HCT116 (cell line): ENCODE results near the gene INHBE. TPM values are rescaled to one million over a fixed set of nuclear protein-coding genes. Genes with fewer than 3 reads are reported as not detected.

ENCODE experiments used
- ATAC-seq: fragments of 200-7000 bp; cut with Tn5 transposase; 2 replicates; pipeline ENCODE4 v1.9.1; 2020; ENCODE audit warnings: mild to moderate bottlenecking, moderate library complexity
- BruUV-seq: library from RNA; stranded (reverse); fragments of 400-500 nt; replicated peaks from 2 replicates; lab custom pipeline; 2021; lab: Mats Ljungman, UMichigan
- CTCF ChIA-PET: fragments of 300-600 bp; sonication (Branson Sonifier 250); formaldehyde crosslinking; loops from one replicate; lab custom pipeline; 2021; ENCODE audit warnings: antibody characterized with exemption; lab: Charles Lee
- POLR2A ChIA-PET: fragments of 300-600, 350-600 bp; sonication (Branson Sonifier 250); formaldehyde crosslinking; loops from one replicate; lab custom pipeline; 2021; ENCODE audit warnings: antibody characterized with exemption; lab: Charles Lee
- RAD21 ChIA-PET, 2 experiments: fragments of 300-600 bp; sonication (Branson Sonifier 250); formaldehyde crosslinking; loops; one replicate each; lab custom pipeline; 2023; ENCODE audit warnings: low total read pairs in 2 of 2; ENCODE audit not compliant: uncharacterized antibody in 2 of 2, unreplicated experiment in 2 of 2, low non-redundant PET in 1 of 2; lab: Charles Lee
- DNase-seq: peaks from one replicate; pipeline ENCODE4 v3.0.0-alpha.2; 2010; ENCODE audit warnings: low read depth, low spot score
- H2AFZ ChIP-seq: fragments of 200-600 bp; shearing (Covaris generic), sonication (generic); 2 replicates; pipeline ENCODE4 v1.6.1; 2017; ENCODE audit warnings: low read depth, mixed run types, mixed read lengths, antibody characterized with exemption, low read length; ENCODE audit not compliant: poor library complexity, severe bottlenecking
- H3K27ac ChIP-seq: 2 replicates; pipeline ENCODE4 v1.5.1; 2012; ENCODE audit warnings: low read depth, low read length
- H3K27me3 ChIP-seq: fragments of 200-600 bp; sonication (generic); 2 replicates; pipeline ENCODE4 v1.6.1; 2016; ENCODE audit warnings: mixed run types, low read length, mixed read lengths; ENCODE audit not compliant: insufficient read depth
- H3K36me3 ChIP-seq, 2 experiments: fragments of 200-500 bp in 1 of 2; fragments of 200-600 bp in 1 of 2; sonication (Bioruptor generic) in 1 of 2; sonication (generic) in 1 of 2; 2 replicates each; pipeline versions ENCODE4 v1.5.1 to v1.6.1; 2014 to 2016; ENCODE audit warnings: low read length in 2 of 2, inconsistent platforms in 1 of 2, mixed read lengths in 1 of 2, mixed run types in 1 of 2; ENCODE audit not compliant: insufficient read depth in 2 of 2, control insufficient read depth in 1 of 2
- H3K4me1 ChIP-seq, 2 experiments: fragments of 200-600 bp in 1 of 2; sonication (generic) in 1 of 2; 2 replicates each; pipeline versions ENCODE4 v1.5.1 to v1.6.1; 2012 to 2017; ENCODE audit warnings: low read length in 2 of 2, inconsistent platforms in 1 of 2, mild to moderate bottlenecking in 1 of 2, mixed read lengths in 1 of 2, mixed run types in 1 of 2, moderate library complexity in 1 of 2; ENCODE audit not compliant: insufficient read depth in 2 of 2, control insufficient read depth in 1 of 2
- H3K4me2 ChIP-seq: fragments of 200-600 bp; sonication (generic); 2 replicates; pipeline ENCODE4 v1.6.1; 2017; ENCODE audit warnings: mixed run types, low read length, mixed read lengths
- H3K4me3 ChIP-seq, 2 experiments: fragments of 200-600 bp in 1 of 2; sonication (generic) in 1 of 2; replicated peaks in 1 of 2; 2 replicates each; pipeline ENCODE4 v1.5.1; 2011 to 2016; ENCODE audit warnings: low read length in 2 of 2, control low read depth in 1 of 2, low read depth in 1 of 2, mild to moderate bottlenecking in 1 of 2, mixed read lengths in 1 of 2, mixed run types in 1 of 2
- H3K79me2 ChIP-seq: fragments of 200-600 bp; sonication (generic); 2 replicates; pipeline ENCODE4 v1.6.1; 2017; ENCODE audit warnings: mild to moderate bottlenecking, mixed run types, low read length, moderate library complexity, mixed read lengths; ENCODE audit not compliant: insufficient read depth
- H3K9ac ChIP-seq: fragments of 200-600 bp; sonication (generic); 2 replicates; pipeline ENCODE4 v1.6.1; 2016; ENCODE audit warnings: low read length, mixed read lengths
- H3K9me2 ChIP-seq: fragments of 200-600 bp; sonication (generic), shearing (Covaris generic); 2 replicates; pipeline ENCODE4 v1.6.1; 2017; ENCODE audit warnings: mixed run types, mild to moderate bottlenecking, moderate library complexity; ENCODE audit not compliant: insufficient read depth
- H3K9me3 ChIP-seq, 2 experiments: fragments of 200-500 bp in 1 of 2; fragments of 200-600 bp in 1 of 2; sonication (Bioruptor generic) in 1 of 2; sonication (generic) in 1 of 2; 2 replicates each; pipeline ENCODE4 v1.6.1; 2014 to 2017; ENCODE audit warnings: low read length in 2 of 2, mixed read lengths in 2 of 2, inconsistent platforms in 1 of 2, low read depth in 1 of 2, mild to moderate bottlenecking in 1 of 2, mixed run types in 1 of 2, moderate library complexity in 1 of 2; ENCODE audit not compliant: control insufficient read depth in 1 of 2, insufficient read depth in 1 of 2
- H4K20me1 ChIP-seq: fragments of 200-600 bp; sonication (generic), shearing (Covaris generic); 2 replicates; pipeline ENCODE4 v1.6.1; 2017; ENCODE audit warnings: mixed run types, mild to moderate bottlenecking, moderate library complexity; ENCODE audit not compliant: insufficient read depth
- CTCF ChIP-seq, 3 experiments: fragments of 200-600 bp in 1 of 3; sonication (generic) in 1 of 3; IDR thresholded peaks in 2 of 3; conservative IDR thresholded peaks in 1 of 3; 2 replicates each; pipeline ENCODE4 v1.5.1; 2012 to 2017; ENCODE audit warnings: low read depth in 2 of 3, low read length in 2 of 3, antibody characterized with exemption in 1 of 3, borderline replicate concordance in 1 of 3, control low read depth in 1 of 3, mild to moderate bottlenecking in 1 of 3, mixed read lengths in 1 of 3, mixed run types in 1 of 3, moderate library complexity in 1 of 3; ENCODE audit not compliant: insufficient read depth in 1 of 3
- EZH2 ChIP-seq: fragments of 200-600 bp; sonication (generic); IDR thresholded peaks from 2 replicates; pipeline ENCODE4 v1.6.1; 2017; ENCODE audit warnings: antibody characterized with exemption, mixed run types
- JUND ChIP-seq: IDR thresholded peaks from 2 replicates; pipeline ENCODE4 v1.6.1; 2012
- POLR2A ChIP-seq: IDR thresholded peaks from 2 replicates; pipeline ENCODE4 v1.7.0; 2011; ENCODE audit warnings: borderline replicate concordance; ENCODE audit not compliant: insufficient read depth, insufficient read length; ENCODE audit errors: extremely low read depth
- POLR2AphosphoS5 ChIP-seq: IDR thresholded peaks from 2 replicates; pipeline ENCODE4 v1.6.1; 2011; ENCODE audit warnings: mild to moderate bottlenecking, low read depth, low read length, moderate library complexity
- RAD21 ChIP-seq: IDR thresholded peaks from 2 replicates; pipeline ENCODE4 v1.6.1; 2012; ENCODE audit warnings: low read depth, mild to moderate bottlenecking
- SIN3A ChIP-seq: IDR thresholded peaks from 2 replicates; pipeline ENCODE4 v1.6.1; 2012; ENCODE audit warnings: low read depth
- TCF7L2 ChIP-seq: IDR thresholded peaks from 2 replicates; pipeline ENCODE4 v1.7.0; 2011; ENCODE audit warnings: borderline replicate concordance, inconsistent platforms; ENCODE audit not compliant: insufficient read depth, insufficient read length; ENCODE audit errors: extremely low read depth
- ZFX ChIP-seq: fragments of 450-650 bp; IDR thresholded peaks from 2 replicates; pipeline ENCODE4 v1.6.1; 2017
- ZNF274 ChIP-seq: fragments of 200-500 bp; sonication (Bioruptor generic); IDR thresholded peaks from 2 replicates; pipeline ENCODE4 v1.6.1; 2014; ENCODE audit warnings: mild to moderate bottlenecking, low read depth, low read length, inconsistent platforms
- intact Hi-C: fragments of 100-400 bp; cut with micrococcal nuclease; formaldehyde crosslinking; loops from 2 replicates; pipeline ENCODE4 v1.10.0; 2022
- total RNA-seq: library from RNA; stranded (reverse); gene quantifications from one replicate; pipeline ENCODE4 v1.2.1, GENCODE V29; 2021; ENCODE audit not compliant: unreplicated experiment
- TF ChIP-seq, protein P1 (sequence below): IDR thresholded peaks from 2 replicates; pipeline ENCODE4 v1.6.1; 2012

The INHBE gene
- total RNA-seq, 1 experiment from 2014 or later = 0.89 TPM

GRCh38 chr12:57485695-57486094 lies 30.6 kb downstream of the INHBE start (continued):
- TF ChIP-seq CTCF (IDR thresholded peaks at IDR 0.05 in 2 of 3, conservative IDR thresholded peaks at IDR 0.05 in 1 of 3; ENCODE audit: borderline replicate concordance in 1 of 3, insufficient read depth in 1 of 3, low read depth in 2 of 3, low read length in 2 of 3) (no peak), RAD21 (no peak), POLR2AphosphoS5 (no peak), JUND (no peak), TCF7L2 (no peak), ZNF274 (no peak), EZH2 (no peak), ZFX (no peak), POLR2A (no peak)
- TF ChIP-seq, protein P1, sequence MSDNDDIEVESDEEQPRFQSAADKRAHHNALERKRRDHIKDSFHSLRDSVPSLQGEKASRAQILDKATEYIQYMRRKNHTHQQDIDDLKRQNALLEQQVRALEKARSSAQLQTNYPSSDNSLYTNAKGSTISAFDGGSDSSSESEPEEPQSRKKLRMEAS = no peak

DNA sequence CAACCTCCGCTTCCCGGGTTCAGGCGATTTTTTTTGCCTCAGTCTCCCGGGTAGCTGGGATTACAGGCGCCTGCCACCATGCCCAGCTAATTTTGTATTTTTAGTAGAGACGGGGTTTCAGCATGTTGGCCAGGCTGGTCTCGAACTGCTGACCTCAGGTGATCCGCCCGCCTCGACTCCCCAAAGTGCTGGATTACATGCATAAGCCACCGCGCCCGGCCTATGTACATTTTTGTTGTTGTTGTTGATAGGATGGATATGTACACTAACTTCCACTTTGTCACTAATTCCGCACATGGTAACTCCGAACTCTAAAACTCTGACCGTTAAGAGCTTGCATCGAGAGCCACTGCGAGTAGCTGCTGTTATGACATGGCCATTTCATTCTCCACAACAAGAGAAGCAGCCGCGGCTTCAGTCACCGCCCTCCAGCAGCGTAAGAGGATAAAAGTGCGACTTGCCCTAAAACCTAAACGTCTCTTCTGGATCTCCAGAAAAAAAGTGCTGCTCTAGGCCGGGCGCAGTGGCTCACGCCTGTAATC lies 32.0 kb downstream of the INHBE start:
- DNase-seq (no peak), ATAC-seq (peak; percentile 28; the same call in 1 of the 2 replicates)
- Histone ChIP-seq H3K27me3 (no peaks in the 10 kb centered on the region), H3K27ac (peak overlapping the region; percentile 30; the same call in 1 of the 2 replicates), H3K79me2 (peaks cover 36% of the 10 kb centered on the region), H3K36me3 (peaks cover 16 to 29% of the 10 kb centered on the region in 2 experiments), H3K9me2 (no peaks in the 10 kb centered on the region), H2AFZ (no peak overlapping the region), H3K9me3 (no peaks in the 10 kb centered on the region), H3K4me3 (peak overlapping the region; percentile 23 to 97), H3K9ac (no peak overlapping the region), H3K4me2 (peak overlapping the region; percentile 53), H3K4me1 (peaks cover 4 to 14% of the 10 kb centered on the region in 2 experiments; a peak in 3 of 4 replicates), H4K20me1 (no peaks in the 10 kb centered on the region)
- intact Hi-C loops = loop anchor here (2.0 kb wide), 1 partner anchor 28 kb away; the partner anchor contains the start of gene GLI1
- POLR2A ChIA-PET = interaction anchor here (0.7 to 1.3 kb wide), 2 partner anchors 30 to 44 kb away, joined by 3 to 4 read pairs; no protein-coding TSS in a partner anchor
- TF ChIP-seq SIN3A (no peak), ZFX (no peak), CTCF (IDR thresholded peaks at IDR 0.05 in 2 of 3, conservative IDR thresholded peaks at IDR 0.05 in 1 of 3; ENCODE audit: borderline replicate concordance in 1 of 3, insufficient read depth in 1 of 3, low read depth in 2 of 3, low read length in 2 of 3) (no peak), RAD21 (no peak)
- CTCF ChIA-PET = no interaction called here
- BruUV-seq = no TSS peak
- RAD21 ChIA-PET = no interaction called here
